ENCODE measurements around the gene JPH3.
"Not testable (repeated sequence)": the region's sequence is repeated elsewhere in the genome, so short reads cannot be mapped to it uniquely, and the experiment has no call there.

The JPH3 gene

GRCh38 chr16:87678618-87679017, 76.3 kb downstream of the JPH3 start:
- TF ChIP-seq CTCF (IDR thresholded peaks at IDR 0.05; ENCODE audit: low read depth, low read length, missing control alignments), result no peak
- DNase-seq (ENCODE audit: low read depth), result no peak
- no peak overlapping the region for H3K4me3 ChIP-seq (ENCODE audit: low read depth, low read length)

- DNase-seq (ENCODE audit: low read depth), result no peak
- TF ChIP-seq CTCF (IDR thresholded peaks at IDR 0.05; ENCODE audit: low read depth, low read length, missing control alignments), result no peak
- no peak overlapping the region for H3K4me3 ChIP-seq (ENCODE audit: low read depth, low read length)
Measured at GRCh38 chr16:87679593-87680271, 77.4 kb downstream of the JPH3 start.

GRCh38 chr16:87680272-87680644, 78.0 kb downstream of the JPH3 start:
- H3K4me3 ChIP-seq (ENCODE audit: low read depth, low read length), result no peak overlapping the region
- DNase-seq (ENCODE audit: low read depth), result no peak
- no peak for TF ChIP-seq CTCF (IDR thresholded peaks at IDR 0.05; ENCODE audit: low read depth, low read length, missing control alignments)

GRCh38 chr16:87681051-87681602, 78.8 kb downstream of the JPH3 start:
- DNase-seq (ENCODE audit: low read depth); H3K4me3 ChIP-seq (ENCODE audit: low read depth, low read length): not testable (repeated sequence)

- TF ChIP-seq CTCF (IDR thresholded peaks at IDR 0.05; ENCODE audit: low read depth, low read length, missing control alignments), result peak; percentile 59
- no peak overlapping the region for H3K4me3 ChIP-seq (ENCODE audit: low read depth, low read length)
- no peak for DNase-seq (ENCODE audit: low read depth)
Measured at GRCh38 chr16:87681981-87682570, 79.8 kb downstream of the JPH3 start.

GRCh38 chr16:87682852-87683399, 80.6 kb downstream of the JPH3 start:
- H3K4me3 ChIP-seq (ENCODE audit: low read depth, low read length), result no peak overlapping the region
- no peak for TF ChIP-seq CTCF (IDR thresholded peaks at IDR 0.05; ENCODE audit: low read depth, low read length, missing control alignments)
- DNase-seq (ENCODE audit: low read depth), result no peak

- no peak overlapping the region for H3K4me3 ChIP-seq (ENCODE audit: low read depth, low read length)
- no peak for TF ChIP-seq CTCF (IDR thresholded peaks at IDR 0.05; ENCODE audit: low read depth, low read length, missing control alignments)
- DNase-seq (ENCODE audit: low read depth), result no peak
Measured at GRCh38 chr16:87684106-87684677, 81.9 kb downstream of the JPH3 start.
